ENCODE data around the gene ADGRL4. TPM values are rescaled to one million over a fixed set of nuclear protein-coding genes. Genes with fewer than 3 reads are reported as not detected.

The ADGRL4 gene
- total and polyA plus RNA-seq, 7 donors: 8.7 to 19.1 (median 14.3) TPM

DNA sequence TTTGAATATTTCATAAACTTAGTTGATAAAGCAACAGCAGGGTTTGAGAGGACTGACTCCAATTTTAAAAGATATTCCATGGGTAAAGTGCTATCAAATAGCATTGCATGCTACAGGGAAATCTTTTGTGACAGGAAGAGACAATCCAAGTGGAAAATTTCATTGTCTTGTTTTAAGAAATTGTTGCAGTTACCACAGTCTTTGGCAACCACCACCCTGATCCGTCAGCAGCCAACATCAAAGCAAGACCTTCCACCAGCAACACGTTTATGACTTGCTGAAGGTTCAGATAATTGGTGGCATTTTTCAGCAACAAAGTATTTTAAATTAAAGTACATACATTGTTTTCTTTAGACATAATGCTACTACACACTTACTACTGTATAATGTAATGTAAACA lies 47.8 kb downstream of the ADGRL4 start:
- peaks cover 6% of the 10 kb centered on the region for H3K9me3 ChIP-seq
- ATAC-seq (no peak), DNase-seq (no peak)
- H3K27me3 ChIP-seq (ENCODE audit: insufficient read depth in 3 of 3, low read length in 2 of 3): no peaks in the 10 kb centered on the region
- H3K36me3 ChIP-seq (ENCODE audit: insufficient read depth in 1 of 2, low read depth in 1 of 2): no peaks in the 10 kb centered on the region
- H3K4me3 ChIP-seq: no peak overlapping the region
- no peaks in the 10 kb centered on the region for H3K4me1 ChIP-seq
- TF ChIP-seq, protein P1, sequence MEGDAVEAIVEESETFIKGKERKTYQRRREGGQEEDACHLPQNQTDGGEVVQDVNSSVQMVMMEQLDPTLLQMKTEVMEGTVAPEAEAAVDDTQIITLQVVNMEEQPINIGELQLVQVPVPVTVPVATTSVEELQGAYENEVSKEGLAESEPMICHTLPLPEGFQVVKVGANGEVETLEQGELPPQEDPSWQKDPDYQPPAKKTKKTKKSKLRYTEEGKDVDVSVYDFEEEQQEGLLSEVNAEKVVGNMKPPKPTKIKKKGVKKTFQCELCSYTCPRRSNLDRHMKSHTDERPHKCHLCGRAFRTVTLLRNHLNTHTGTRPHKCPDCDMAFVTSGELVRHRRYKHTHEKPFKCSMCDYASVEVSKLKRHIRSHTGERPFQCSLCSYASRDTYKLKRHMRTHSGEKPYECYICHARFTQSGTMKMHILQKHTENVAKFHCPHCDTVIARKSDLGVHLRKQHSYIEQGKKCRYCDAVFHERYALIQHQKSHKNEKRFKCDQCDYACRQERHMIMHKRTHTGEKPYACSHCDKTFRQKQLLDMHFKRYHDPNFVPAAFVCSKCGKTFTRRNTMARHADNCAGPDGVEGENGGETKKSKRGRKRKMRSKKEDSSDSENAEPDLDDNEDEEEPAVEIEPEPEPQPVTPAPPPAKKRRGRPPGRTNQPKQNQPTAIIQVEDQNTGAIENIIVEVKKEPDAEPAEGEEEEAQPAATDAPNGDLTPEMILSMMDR (IDR thresholded peaks at IDR 0.05): no peak
- intact Hi-C loops (cut with DNase I): no loop called here
- no peak overlapping the region for H3K27ac ChIP-seq
- 17 to 24% (median 19%) methylated on average over 2 of the region's 2 CpGs for WGBS, 3 donors

DNA sequence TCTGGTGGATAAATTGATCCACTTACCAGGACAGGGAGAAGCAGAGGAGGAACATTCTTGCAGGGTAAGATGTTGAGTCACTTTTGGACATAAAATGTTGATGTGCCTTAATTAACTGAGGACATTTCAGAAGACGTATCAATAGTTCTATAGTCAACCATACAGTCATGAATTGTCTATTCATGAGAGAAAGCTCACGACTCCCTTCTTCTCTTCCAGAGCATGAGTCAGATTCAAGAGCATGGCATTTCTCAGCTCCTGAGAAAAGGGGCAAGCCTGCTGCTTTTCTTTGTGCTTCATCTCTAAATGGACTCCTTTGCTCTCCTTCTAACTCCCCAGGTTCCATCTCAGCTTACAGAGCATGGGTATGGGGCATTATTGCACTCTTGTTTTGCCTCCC lies 55.7 kb downstream of the ADGRL4 start:
- no peaks in the 10 kb centered on the region for H3K36me3 ChIP-seq (ENCODE audit: insufficient read depth in 1 of 2, low read depth in 1 of 2)
- H3K27ac ChIP-seq: no peak overlapping the region
- TF ChIP-seq, protein P1 (IDR thresholded peaks at IDR 0.05): no peak
- H3K4me1 ChIP-seq: no peaks in the 10 kb centered on the region
- H3K9me3 ChIP-seq: no peaks in the 10 kb centered on the region
- 77 to 84% (median 80%) methylated on average over 2 of the region's 2 CpGs for WGBS, 3 donors
- no peak for ATAC-seq
- H3K27me3 ChIP-seq (ENCODE audit: insufficient read depth in 3 of 3, low read length in 2 of 3): no peaks in the 10 kb centered on the region
- no peak overlapping the region for H3K4me3 ChIP-seq
- DNase-seq: no peak
- intact Hi-C loops (cut with DNase I): no loop called here

DNA sequence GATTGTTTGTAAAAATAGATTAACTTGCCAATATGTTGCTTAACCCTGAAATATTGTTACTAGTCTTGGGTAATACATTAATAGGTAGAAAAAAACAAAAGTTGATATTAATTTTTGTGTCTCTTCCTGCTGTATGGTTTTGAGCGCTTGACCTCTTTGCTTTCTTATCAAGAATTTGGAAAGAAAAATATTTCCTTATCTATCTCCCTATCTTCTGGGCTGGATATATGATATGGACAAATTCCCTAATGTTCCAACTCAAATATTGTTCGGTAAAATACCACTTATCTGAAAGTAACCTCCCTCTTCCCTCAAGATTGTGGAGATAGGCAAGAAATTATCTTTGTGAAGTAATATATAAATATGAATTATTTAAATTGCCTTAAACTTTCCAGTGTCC lies 57.3 kb downstream of the ADGRL4 start:
- no peak for ATAC-seq
- WGBS, 3 donors: 87 to 92% (median 91%) methylated on average over 2 of the region's 2 CpGs
- no peak overlapping the region for H3K4me3 ChIP-seq
- H3K36me3 ChIP-seq (ENCODE audit: insufficient read depth in 1 of 2, low read depth in 1 of 2): no peaks in the 10 kb centered on the region
- no peak overlapping the region for H3K27ac ChIP-seq
- DNase-seq: no peak
- H3K9me3 ChIP-seq: no peaks in the 10 kb centered on the region
- H3K27me3 ChIP-seq (ENCODE audit: insufficient read depth in 3 of 3, low read length in 2 of 3): no peaks in the 10 kb centered on the region
- intact Hi-C loops (cut with DNase I): no loop called here
- H3K4me1 ChIP-seq: no peaks in the 10 kb centered on the region
- TF ChIP-seq, protein P1 (IDR thresholded peaks at IDR 0.05): no peak

DNA sequence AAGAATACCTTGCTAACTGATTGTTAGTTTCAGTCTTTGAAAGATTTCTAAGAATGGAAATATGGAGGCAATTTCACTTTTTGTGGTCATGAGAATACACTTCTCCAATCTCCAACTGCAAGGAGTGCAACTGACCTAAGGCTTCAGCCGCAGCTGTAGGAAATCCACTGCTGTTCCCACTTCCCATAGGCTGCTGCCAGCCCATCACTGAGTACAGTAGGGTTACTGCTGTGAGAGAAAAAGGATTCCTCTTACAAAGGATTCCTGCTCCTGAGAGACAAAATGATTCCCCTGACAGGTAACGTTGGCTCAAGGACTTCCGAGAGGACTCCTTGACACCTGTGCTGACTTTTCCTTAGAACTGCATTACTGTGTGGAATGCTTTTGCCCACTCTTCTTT lies 87.4 kb downstream of the ADGRL4 start:
- no peaks in the 10 kb centered on the region for H3K36me3 ChIP-seq (ENCODE audit: insufficient read depth in 1 of 2, low read depth in 1 of 2)
- WGBS, 3 donors: 68 to 75% (median 71%) methylated on average over 3 of the region's 3 CpGs

DNA sequence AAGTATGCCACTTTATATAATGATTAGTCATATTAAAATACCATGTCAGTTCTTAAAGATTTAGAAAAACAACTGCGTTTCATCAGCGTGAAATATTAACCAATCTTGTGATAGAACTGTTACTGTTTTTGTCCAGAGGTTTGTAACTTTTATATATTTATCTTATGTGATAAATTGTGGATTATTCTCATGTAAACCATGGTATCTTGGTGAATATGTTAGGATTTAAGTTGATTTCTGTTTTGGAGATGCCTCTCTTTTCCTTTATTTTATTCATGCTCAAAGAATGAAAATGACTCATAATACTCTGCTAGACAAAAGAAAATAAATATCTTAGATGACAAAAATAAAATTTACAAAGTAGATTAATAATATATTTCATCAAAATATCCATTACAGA lies 88.4 kb downstream of the ADGRL4 start:
- Histone ChIP-seq H3K36me3 (ENCODE audit: insufficient read depth in 1 of 2, low read depth in 1 of 2) (no peaks in the 10 kb centered on the region), H3K9me3 (no peaks in the 10 kb centered on the region), H3K4me3 (no peak overlapping the region), H3K27ac (no peak overlapping the region), H3K4me1 (no peaks in the 10 kb centered on the region), H3K27me3 (ENCODE audit: insufficient read depth in 3 of 3, low read length in 2 of 3) (no peaks in the 10 kb centered on the region)
- DNase-seq (no peak), ATAC-seq (no peak)
- intact Hi-C loops (cut with DNase I): no loop called here
- 87 to 89% (median 88%) methylated on average over 2 of the region's 2 CpGs for WGBS, 3 donors
- TF ChIP-seq, protein P1 (IDR thresholded peaks at IDR 0.05): no peak

More for the DNA sequence above, 87.4 kb downstream of the ADGRL4 start:
- intact Hi-C loops (cut with DNase I): no loop called here
- ATAC-seq (no peak), DNase-seq (no peak)
- no peak overlapping the region for H3K4me3 ChIP-seq
- no peaks in the 10 kb centered on the region for H3K9me3 ChIP-seq
- H3K27ac ChIP-seq: no peak overlapping the region
- no peaks in the 10 kb centered on the region for H3K4me1 ChIP-seq
- TF ChIP-seq, protein P1 (IDR thresholded peaks at IDR 0.05): no peak
- H3K27me3 ChIP-seq (ENCODE audit: insufficient read depth in 3 of 3, low read length in 2 of 3): no peaks in the 10 kb centered on the region
